Osteoblast (primary cell): ENCODE data around the gene WDR7. TPM values are rescaled to one million over a fixed set of nuclear protein-coding genes. Genes with fewer than 3 reads are reported as not detected.

Source experiments
- DNase-seq: peaks from one replicate; pipeline ENCODE4 v3.0.0; 2011; ENCODE audit warnings: low spot score, mixed read lengths; ENCODE audit not compliant: insufficient read length; ENCODE audit errors: missing footprints
- H2AFZ ChIP-seq: 2 replicates; pipeline ENCODE4 v1.6.0; 2011; ENCODE audit warnings: mild to moderate bottlenecking, low read length
- H3K27ac ChIP-seq: 2 replicates; pipeline ENCODE4 v1.5.1; 2011; ENCODE audit warnings: mild to moderate bottlenecking, low read depth, low read length, moderate library complexity
- H3K27me3 ChIP-seq: 2 replicates; pipeline ENCODE4 v1.6.0; 2012; ENCODE audit warnings: mild to moderate bottlenecking, control low read depth, inconsistent platforms, low read length, moderate library complexity; ENCODE audit not compliant: insufficient read depth
- H3K36me3 ChIP-seq: 2 replicates; pipeline ENCODE4 v1.5.1; 2011; ENCODE audit warnings: mild to moderate bottlenecking, low read length, control low read depth, moderate library complexity; ENCODE audit not compliant: insufficient read depth
- H3K4me1 ChIP-seq: 2 replicates; pipeline ENCODE4 v1.5.1; 2011; ENCODE audit warnings: mild to moderate bottlenecking, low read length, control low read depth, moderate library complexity; ENCODE audit not compliant: insufficient read depth
- H3K4me2 ChIP-seq: 2 replicates; pipeline ENCODE4 v1.6.0; 2011; ENCODE audit warnings: mild to moderate bottlenecking, low read length; ENCODE audit not compliant: insufficient read depth
- H3K4me3 ChIP-seq: fragments of 200-600 bp; sonication (generic); 3 replicates; pipeline ENCODE4 v1.5.1; 2012; ENCODE audit warnings: mild to moderate bottlenecking, low read length, inconsistent platforms; ENCODE audit not compliant: insufficient read depth
- H3K79me2 ChIP-seq: 2 replicates; pipeline ENCODE4 v1.6.0; 2012; ENCODE audit warnings: mild to moderate bottlenecking, low read length, control low read depth, inconsistent platforms; ENCODE audit not compliant: insufficient read depth
- H3K9me3 ChIP-seq: 2 replicates; pipeline ENCODE4 v1.5.1; 2011; ENCODE audit warnings: low read depth, low read length, control low read depth
- H4K20me1 ChIP-seq: 2 replicates; pipeline ENCODE4 v1.6.0; 2012; ENCODE audit warnings: mild to moderate bottlenecking, low read length, control low read depth; ENCODE audit not compliant: insufficient read depth
- CTCF ChIP-seq: IDR thresholded peaks from 2 replicates; pipeline ENCODE4 v1.5.1; 2011; ENCODE audit warnings: mild to moderate bottlenecking, low read depth, low read length, moderate library complexity; ENCODE audit errors: extremely low read depth
- total RNA-seq: library from RNA; depleted of rRNA; stranded (reverse); fragments of >200 nt; gene quantifications from 2 replicates; pipeline ENCODE4 v1.2.3, GENCODE V29; 2012

The WDR7 gene
- total RNA-seq, 1 donor = 23.2 TPM

DNA sequence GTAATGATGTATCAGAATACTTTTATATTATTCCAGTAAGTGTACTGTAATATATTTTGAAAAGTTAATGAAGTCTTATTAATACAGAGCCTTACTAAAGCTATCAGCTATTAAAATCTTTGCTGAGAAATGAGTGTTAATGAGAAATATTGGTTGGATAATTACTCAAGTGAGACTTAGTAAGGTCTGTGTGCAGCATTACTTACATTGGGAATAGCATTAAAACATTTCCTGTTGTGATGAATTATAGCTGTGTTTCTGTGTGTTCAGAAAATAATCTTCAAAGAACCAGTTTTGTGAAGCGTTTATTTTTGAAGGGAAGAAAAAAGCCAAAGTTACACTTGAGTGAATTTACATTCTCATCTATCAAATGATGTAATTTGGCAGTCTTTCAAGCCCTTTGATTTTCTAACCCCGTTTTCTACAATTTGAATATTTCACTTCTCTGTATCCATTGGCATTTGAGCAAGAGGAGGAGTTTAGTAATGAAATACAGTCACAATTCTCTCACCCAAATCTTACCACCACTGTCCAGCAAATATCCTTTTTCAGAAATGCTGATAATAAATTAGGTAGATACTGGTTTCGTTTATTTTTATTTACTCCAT is 372.2 kb downstream of the WDR7 start:
- TF ChIP-seq CTCF = no peak
- H4K20me1 ChIP-seq = no peaks in the 10 kb centered on the region
- H3K36me3 ChIP-seq = peaks cover 5% of the 10 kb centered on the region
- no peaks in the 10 kb centered on the region for H3K9me3 ChIP-seq
- DNase-seq = no peak
- no peak overlapping the region for H3K4me2 ChIP-seq
- H3K79me2 ChIP-seq = no peaks in the 10 kb centered on the region
- peaks cover 5% of the 10 kb centered on the region for H3K4me1 ChIP-seq
- H2AFZ ChIP-seq = no peak overlapping the region
- no peak overlapping the region for H3K27ac ChIP-seq
- H3K4me3 ChIP-seq = no peak overlapping the region
- no peaks in the 10 kb centered on the region for H3K27me3 ChIP-seq

DNA sequence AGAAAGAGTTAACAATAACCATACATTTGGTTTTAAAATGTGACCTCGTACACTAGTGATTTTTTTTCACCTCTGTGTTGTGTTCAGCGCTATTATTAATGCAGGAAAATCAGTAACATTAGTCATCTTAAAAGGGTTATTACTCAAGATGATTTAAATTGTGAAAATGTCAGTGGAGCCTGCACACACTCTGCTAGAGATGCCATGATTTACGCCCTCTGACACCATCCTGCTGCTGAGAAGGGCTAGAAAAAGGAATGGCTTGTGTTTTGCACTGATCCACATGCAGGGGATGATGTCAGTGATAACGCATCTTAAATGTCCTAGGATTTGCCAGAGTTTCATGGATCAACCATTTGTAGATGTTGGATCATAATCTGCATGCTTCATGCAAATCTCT is 374.4 kb downstream of the WDR7 start:
- TF ChIP-seq CTCF = no peak
- DNase-seq = no peak
- Histone ChIP-seq H3K9me3 (no peaks in the 10 kb centered on the region), H3K79me2 (no peaks in the 10 kb centered on the region), H3K27ac (no peak overlapping the region), H4K20me1 (no peaks in the 10 kb centered on the region), H3K27me3 (no peaks in the 10 kb centered on the region), H2AFZ (no peak overlapping the region), H3K4me2 (no peak overlapping the region), H3K4me1 (peaks cover 5% of the 10 kb centered on the region), H3K36me3 (peaks cover 5% of the 10 kb centered on the region), H3K4me3 (no peak overlapping the region)

GRCh38 chr18:57026316-57026715 is 375.2 kb downstream of the WDR7 start:
- H3K27me3 ChIP-seq = no peaks in the 10 kb centered on the region
- TF ChIP-seq CTCF = no peak
- H3K9me3 ChIP-seq = no peaks in the 10 kb centered on the region

GRCh38 chr18:57027190-57027708 is 376.1 kb downstream of the WDR7 start:
- peaks cover 5% of the 10 kb centered on the region for H3K4me1 ChIP-seq
- H3K4me2 ChIP-seq = no peak overlapping the region
- no peaks in the 10 kb centered on the region for H3K79me2 ChIP-seq
- H3K4me3 ChIP-seq = no peak overlapping the region
- H3K36me3 ChIP-seq = peaks cover 5% of the 10 kb centered on the region
- DNase-seq = no peak
- H2AFZ ChIP-seq = no peak overlapping the region
- no peak for TF ChIP-seq CTCF
- H3K27ac ChIP-seq = no peak overlapping the region
- no peaks in the 10 kb centered on the region for H3K27me3 ChIP-seq
- no peaks in the 10 kb centered on the region for H4K20me1 ChIP-seq
- no peaks in the 10 kb centered on the region for H3K9me3 ChIP-seq

More at GRCh38 chr18:57026316-57026715, 375.2 kb downstream of the WDR7 start:
- Histone ChIP-seq H4K20me1 (no peaks in the 10 kb centered on the region), H3K27ac (no peak overlapping the region), H2AFZ (no peak overlapping the region), H3K36me3 (peaks cover 5% of the 10 kb centered on the region), H3K79me2 (no peaks in the 10 kb centered on the region), H3K4me1 (peaks cover 5% of the 10 kb centered on the region), H3K4me2 (no peak overlapping the region), H3K4me3 (no peak overlapping the region)
- DNase-seq = no peak
